Caco-2 (cell line): ENCODE results near the gene CREB5. TPM values are rescaled to one million over a fixed set of nuclear protein-coding genes. Genes with fewer than 3 reads are reported as not detected.

Experiments used
- BruUV-seq: library from RNA; stranded (reverse); fragments of 400-500 nt; replicated peaks from 2 replicates; lab custom pipeline; 2021; lab: Mats Ljungman, UMichigan
- CTCF ChIA-PET: fragments of 300-600 bp; sonication (Branson Sonifier 250); formaldehyde crosslinking; loops from one replicate; lab custom pipeline; 2022; ENCODE audit warnings: antibody characterized with exemption; lab: Charles Lee
- POLR2A ChIA-PET: fragments of 300-600 bp; sonication (Branson Sonifier 250); formaldehyde crosslinking; loops from one replicate; lab custom pipeline; 2022; ENCODE audit warnings: antibody characterized with exemption; lab: Charles Lee
- DNase-seq, 2 experiments: peaks; one replicate each; pipeline versions ENCODE4 v3.0.0 to v3.0.0-alpha.2; 2020 to 2022
- H3K27me3 ChIP-seq: replicated peaks from 2 replicates; pipeline ENCODE4 v1.6.0; 2011; ENCODE audit warnings: low read length; ENCODE audit not compliant: control insufficient read depth, insufficient read depth
- H3K36me3 ChIP-seq: 2 replicates; pipeline ENCODE4 v1.5.1; 2011; ENCODE audit warnings: low read length; ENCODE audit not compliant: control insufficient read depth, insufficient read depth
- H3K4me1 ChIP-seq: fragments of 250-450 bp; sonication (Bioruptor Pico); 2 replicates; pipeline ENCODE4 v1.5.1; 2020; ENCODE audit warnings: mild to moderate bottlenecking
- H3K4me3 ChIP-seq: 2 replicates; pipeline ENCODE4 v1.5.1; 2011; ENCODE audit warnings: low read depth, mild to moderate bottlenecking, control low read depth, low read length
- H3K9me3 ChIP-seq: fragments of 250-450 bp; sonication (Bioruptor Pico); 2 replicates; pipeline ENCODE4 v1.5.1; 2020; ENCODE audit warnings: mild to moderate bottlenecking, moderate library complexity
- H3K27ac Mint-ChIP-seq: one replicate; pipeline ENCODE4 v1.8.0; 2022; ENCODE audit warnings: mixed read lengths; ENCODE audit not compliant: unreplicated experiment
- H3K27me3 Mint-ChIP-seq: one replicate; pipeline ENCODE4 v1.8.0; 2022; ENCODE audit warnings: mixed read lengths; ENCODE audit not compliant: insufficient read depth, unreplicated experiment
- H3K36me3 Mint-ChIP-seq: one replicate; pipeline ENCODE4 v1.8.0; 2022; ENCODE audit warnings: mild to moderate bottlenecking, mixed read lengths; ENCODE audit not compliant: insufficient read depth, unreplicated experiment
- H3K4me1 Mint-ChIP-seq: one replicate; pipeline ENCODE4 v1.8.0; 2022; ENCODE audit warnings: low read depth, mixed read lengths; ENCODE audit not compliant: unreplicated experiment
- H3K4me3 Mint-ChIP-seq: one replicate; pipeline ENCODE4 v1.8.0; 2022; ENCODE audit warnings: mild to moderate bottlenecking, moderate library complexity, mixed read lengths; ENCODE audit not compliant: unreplicated experiment
- H3K9me3 Mint-ChIP-seq: one replicate; pipeline ENCODE4 v1.8.0; 2022; ENCODE audit warnings: mixed read lengths; ENCODE audit not compliant: unreplicated experiment
- CTCF ChIP-seq, 2 experiments: fragments of 200-600 bp in 1 of 2; IDR thresholded peaks; 1 replicate in 1 of 2; 2 replicates in 1 of 2; pipeline versions ENCODE4 v1.5.1 to v1.8.0; 2011 to 2022; ENCODE audit warnings: antibody characterized with exemption in 1 of 2, control low read depth in 1 of 2, inconsistent platforms in 1 of 2, low read depth in 1 of 2, low read length in 1 of 2, mild to moderate bottlenecking in 1 of 2, moderate library complexity in 1 of 2; ENCODE audit not compliant: insufficient read depth in 1 of 2, severe bottlenecking in 1 of 2, unreplicated experiment in 1 of 2
- intact Hi-C: fragments of 100-400 bp; cut with micrococcal nuclease; formaldehyde crosslinking; loops from one replicate; pipeline ENCODE4 v1.10.0; 2022; ENCODE audit not compliant: unreplicated experiment
- total RNA-seq: library from RNA; stranded (reverse); gene quantifications from 2 replicates; pipeline ENCODE4 v1.2.3, GENCODE V29; 2022

CREB5 gene
- total RNA-seq, 1 experiment from 2014 or later = 9.1 TPM

GRCh38 chr7:28626221-28626620 lies 213.9 kb downstream of the CREB5 start:
- H3K27ac Mint-ChIP-seq = no peak overlapping the region
- no TSS peak for BruUV-seq
- CTCF ChIA-PET = interaction anchor here (0.7 to 1.4 kb wide), 4 partner anchors 80 to 214 kb away, joined by 3 to 5 read pairs (median 4); partner anchors contain the start of gene CREB5

GRCh38 chr7:28626624-28627262 lies 214.4 kb downstream of the CREB5 start:
- no peaks in the 10 kb centered on the region for H3K36me3 Mint-ChIP-seq
- intact Hi-C loops = loop anchor here (1.0 to 10.0 kb wide), 4 partner anchors 90 to 327 kb away; no protein-coding TSS in a partner anchor
- Histone ChIP-seq H3K4me1 (peaks cover 15% of the 10 kb centered on the region; the same call in 1 of the 2 replicates), H3K4me3 (no peak overlapping the region), H3K27me3 (no peaks in the 10 kb centered on the region), H3K36me3 (no peaks in the 10 kb centered on the region), H3K9me3 (no peaks in the 10 kb centered on the region)
- H3K27me3 Mint-ChIP-seq = no peaks in the 10 kb centered on the region
- ChIA-PET POLR2A (no interaction called here), CTCF (interaction anchor here (0.6 to 1.4 kb wide), 7 partner anchors 30 to 295 kb away, joined by 3 to 5 read pairs (median 3); partner anchors contain the start of gene CREB5)
- no peaks in the 10 kb centered on the region for H3K9me3 Mint-ChIP-seq
- no TSS peak for BruUV-seq
- peak; percentile 47 to 62 for DNase-seq
- TF ChIP-seq CTCF (IDR thresholded peaks at IDR 0.05; ENCODE audit: insufficient read depth in 1 of 2, low read depth in 1 of 2, low read length in 1 of 2, severe bottlenecking in 1 of 2, unreplicated experiment in 1 of 2) = peak; percentile 78 to 82
- H3K4me1 Mint-ChIP-seq = peaks cover 14% of the 10 kb centered on the region
- no peak overlapping the region for H3K4me3 Mint-ChIP-seq
- no peak overlapping the region for H3K27ac Mint-ChIP-seq

More at GRCh38 chr7:28626221-28626620, 213.9 kb downstream of the CREB5 start:
- peaks cover 16% of the 10 kb centered on the region; the same call in 1 of the 2 replicates for H3K4me1 ChIP-seq
- no peaks in the 10 kb centered on the region for H3K9me3 ChIP-seq
- no peak for TF ChIP-seq CTCF (IDR thresholded peaks at IDR 0.05; ENCODE audit: insufficient read depth in 1 of 2, low read depth in 1 of 2, low read length in 1 of 2, severe bottlenecking in 1 of 2, unreplicated experiment in 1 of 2)
- intact Hi-C loops = loop anchor here (1.0 to 10.0 kb wide), 4 partner anchors 90 to 327 kb away; no protein-coding TSS in a partner anchor
- Mint-ChIP-seq H3K9me3 (no peaks in the 10 kb centered on the region), H3K4me1 (peaks cover 19% of the 10 kb centered on the region), H3K36me3 (no peaks in the 10 kb centered on the region), H3K4me3 (no peak overlapping the region), H3K27me3 (no peaks in the 10 kb centered on the region)
- no peak overlapping the region for H3K4me3 ChIP-seq
- H3K27me3 ChIP-seq = no peaks in the 10 kb centered on the region
- H3K36me3 ChIP-seq = no peaks in the 10 kb centered on the region
- POLR2A ChIA-PET = no interaction called here
- no peak for DNase-seq

- no peak for DNase-seq
- H3K4me3 Mint-ChIP-seq = no peak overlapping the region
- H3K9me3 ChIP-seq = no peaks in the 10 kb centered on the region
- BruUV-seq = no TSS peak
- no peaks in the 10 kb centered on the region for H3K27me3 Mint-ChIP-seq
- intact Hi-C loops = loop anchor here (10.0 kb wide), 1 partner anchor 172 kb away; no protein-coding TSS in a partner anchor
- H3K4me1 ChIP-seq = 0 out of 2 replicates have a peak, but pooled peaks cover 11% of the 10 kb centered on the region
- no peak overlapping the region for H3K4me3 ChIP-seq
- no peaks in the 10 kb centered on the region for H3K9me3 Mint-ChIP-seq
- no peaks in the 10 kb centered on the region for H3K36me3 Mint-ChIP-seq
- no peak for TF ChIP-seq CTCF (IDR thresholded peaks at IDR 0.05; ENCODE audit: insufficient read depth in 1 of 2, low read depth in 1 of 2, low read length in 1 of 2, severe bottlenecking in 1 of 2, unreplicated experiment in 1 of 2)
- no peak overlapping the region for H3K27ac Mint-ChIP-seq
- no peaks in the 10 kb centered on the region for H3K27me3 ChIP-seq
- peaks cover 9% of the 10 kb centered on the region for H3K4me1 Mint-ChIP-seq
- ChIA-PET CTCF (interaction anchor here (0.6 to 1.4 kb wide), 5 partner anchors 29 to 294 kb away, joined by 3 to 5 read pairs (median 3); partner anchors contain the start of gene CREB5), POLR2A (no interaction called here)
- no peaks in the 10 kb centered on the region for H3K36me3 ChIP-seq
Measured at GRCh38 chr7:28627263-28627653, 214.9 kb downstream of the CREB5 start.
